Lower leg skin (tissue), 4 donors: ENCODE measurements around the gene SLC6A7. TPM values are rescaled to one million over a fixed set of nuclear protein-coding genes. Genes with fewer than 3 reads are reported as not detected.

Source experiments
- DNase-seq, 2 donors: peaks; one replicate each; pipeline ENCODE4 v3.0.0-alpha.2; 2019; ENCODE audit warnings: low spot score in 2 of 2
- H3K4me3 ChIP-seq: fragments of 200-600 bp; sonication (generic); 2 replicates; pipeline ENCODE4 v1.5.1; 2017; ENCODE audit warnings: mild to moderate bottlenecking, low read depth; ENCODE audit not compliant: poor library complexity, severe bottlenecking
- POLR2A ChIP-seq, 2 donors: fragments of 450-650 bp; IDR thresholded peaks; one replicate each; pipeline ENCODE4 v1.6.1; 2016 to 2017; ENCODE audit warnings: antibody characterized with exemption in 2 of 2, mild to moderate bottlenecking in 1 of 2, moderate library complexity in 1 of 2
- WGBS, 2 donors: methylation state at CpG; one replicate each; pipeline ENCODE4 v1.1.5; 2018; 5-methylcytosine and 5-hydroxymethylcytosine counted together
- intact Hi-C: fragments of 100-400 bp; cut with DNase I; formaldehyde crosslinking; loops from one replicate; pipeline ENCODE4 v1.15.0; 2023; ENCODE audit warnings: low total_unique reads
- total RNA-seq, 4 donors: library from RNA; depleted of rRNA; stranded (reverse); fragments of >200 nt; gene quantifications; one replicate each; pipeline ENCODE4 v1.1.0, GENCODE V29; 2016
- TF ChIP-seq, protein P1 (sequence below), 3 donors: fragments of 450-650 bp; IDR thresholded peaks; one replicate each; pipeline ENCODE4 v1.5.1; 2016; ENCODE audit warnings: antibody characterized with exemption in 3 of 3, mild to moderate bottlenecking in 3 of 3, moderate library complexity in 2 of 3

Gene SLC6A7
- total RNA-seq, 4 donors from 2014 or later: 0.88 TPM; not detected in 3

DNA sequence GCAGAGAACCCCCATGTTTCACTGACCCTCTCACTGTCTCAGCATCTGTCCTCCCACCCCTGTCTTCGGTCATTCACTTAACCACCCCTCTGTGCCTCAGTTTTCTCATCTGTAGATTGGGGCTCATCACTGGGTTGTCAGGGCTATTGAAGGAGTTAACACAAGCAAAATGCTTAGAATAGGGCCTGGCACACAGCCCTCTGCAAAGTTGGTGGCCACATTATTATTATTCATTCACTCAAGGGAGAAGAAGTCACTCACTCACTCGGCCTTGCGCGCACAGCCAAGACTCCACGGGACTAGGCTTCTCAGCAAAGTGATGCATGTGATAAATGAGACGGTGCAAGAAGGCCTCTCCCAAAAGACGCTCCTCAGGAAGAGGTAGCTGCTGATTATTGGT, 42.2 kb upstream of the SLC6A7 start:
- 70 to 74% methylated on average over 7 of the region's 7 CpGs for WGBS, 2 donors
- no peak for DNase-seq
- no peak overlapping the region for H3K4me3 ChIP-seq
- intact Hi-C loops: no loop called here
- no peak for TF ChIP-seq POLR2A (IDR thresholded peaks at IDR 0.05)
- TF ChIP-seq, protein P1, sequence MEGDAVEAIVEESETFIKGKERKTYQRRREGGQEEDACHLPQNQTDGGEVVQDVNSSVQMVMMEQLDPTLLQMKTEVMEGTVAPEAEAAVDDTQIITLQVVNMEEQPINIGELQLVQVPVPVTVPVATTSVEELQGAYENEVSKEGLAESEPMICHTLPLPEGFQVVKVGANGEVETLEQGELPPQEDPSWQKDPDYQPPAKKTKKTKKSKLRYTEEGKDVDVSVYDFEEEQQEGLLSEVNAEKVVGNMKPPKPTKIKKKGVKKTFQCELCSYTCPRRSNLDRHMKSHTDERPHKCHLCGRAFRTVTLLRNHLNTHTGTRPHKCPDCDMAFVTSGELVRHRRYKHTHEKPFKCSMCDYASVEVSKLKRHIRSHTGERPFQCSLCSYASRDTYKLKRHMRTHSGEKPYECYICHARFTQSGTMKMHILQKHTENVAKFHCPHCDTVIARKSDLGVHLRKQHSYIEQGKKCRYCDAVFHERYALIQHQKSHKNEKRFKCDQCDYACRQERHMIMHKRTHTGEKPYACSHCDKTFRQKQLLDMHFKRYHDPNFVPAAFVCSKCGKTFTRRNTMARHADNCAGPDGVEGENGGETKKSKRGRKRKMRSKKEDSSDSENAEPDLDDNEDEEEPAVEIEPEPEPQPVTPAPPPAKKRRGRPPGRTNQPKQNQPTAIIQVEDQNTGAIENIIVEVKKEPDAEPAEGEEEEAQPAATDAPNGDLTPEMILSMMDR (IDR thresholded peaks at IDR 0.05): no peak

DNA sequence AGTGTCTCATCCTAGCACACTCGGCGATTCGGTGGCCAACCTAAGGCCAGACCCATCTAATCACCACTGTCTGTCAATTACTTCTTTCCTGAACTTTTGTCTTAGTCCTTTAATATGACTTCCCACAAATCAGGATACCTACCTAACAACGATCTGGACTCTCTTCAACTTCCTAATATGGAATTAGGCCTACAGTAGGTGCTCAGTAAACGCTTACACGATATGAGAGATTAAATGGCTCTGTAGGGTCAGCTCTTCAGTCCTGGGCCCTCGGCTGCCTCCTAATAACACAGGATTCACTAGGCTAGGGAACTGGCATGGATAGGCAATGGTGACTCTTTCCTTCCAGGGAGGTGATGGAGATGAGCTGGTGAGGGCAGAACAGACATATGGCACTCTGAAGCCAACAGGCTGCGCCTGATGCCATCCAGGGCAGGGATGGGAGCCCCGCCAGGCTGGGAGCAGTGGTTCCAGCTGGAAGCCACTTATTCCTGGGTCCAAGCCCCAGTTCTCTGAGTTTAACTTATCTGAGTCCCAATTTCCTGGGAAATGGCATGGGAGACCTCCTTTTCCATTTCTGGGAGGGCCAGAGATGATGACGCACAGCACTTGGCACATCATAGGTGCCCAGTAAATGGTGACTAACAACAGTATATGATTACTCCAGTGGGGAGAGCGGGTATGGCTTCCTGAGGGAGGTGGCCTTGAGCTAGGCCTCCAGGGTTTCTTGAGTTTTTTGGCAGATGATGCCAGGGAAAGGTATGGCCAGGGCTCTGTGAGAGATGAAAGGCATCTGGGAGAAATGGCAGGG, 41.5 kb upstream of the SLC6A7 start:
- no peak for TF ChIP-seq POLR2A (IDR thresholded peaks at IDR 0.05)
- TF ChIP-seq, protein P1 (IDR thresholded peaks at IDR 0.05): no peak
- intact Hi-C loops: no loop called here
- DNase-seq: no peak
- H3K4me3 ChIP-seq: no peak overlapping the region
- WGBS, 2 donors: 67 to 71% methylated on average over 11 of the region's 11 CpGs

DNA sequence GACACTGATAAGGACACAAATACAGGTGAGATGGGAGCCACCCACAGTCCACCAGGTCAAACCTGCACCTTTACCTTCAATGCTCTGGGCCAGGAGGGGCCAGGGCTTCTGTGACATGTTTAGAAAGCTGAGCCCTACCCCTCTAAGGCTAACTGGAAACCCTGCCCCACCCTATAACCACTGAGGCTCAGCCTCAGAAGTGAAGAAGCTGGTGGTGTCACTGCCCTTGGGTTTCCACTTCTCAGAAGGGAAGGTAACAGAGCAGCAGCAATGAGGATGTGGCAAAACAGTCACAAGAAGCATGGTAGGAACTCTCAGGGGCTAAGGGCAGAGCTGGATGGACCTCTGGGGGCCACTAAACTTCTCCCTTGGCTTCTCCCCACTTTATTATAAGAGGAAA, 40.2 kb upstream of the SLC6A7 start:
- no peak overlapping the region for H3K4me3 ChIP-seq
- TF ChIP-seq POLR2A (IDR thresholded peaks at IDR 0.05): no peak
- TF ChIP-seq, protein P1 (IDR thresholded peaks at IDR 0.05): no peak
- no peak for DNase-seq
- intact Hi-C loops: no loop called here

DNA sequence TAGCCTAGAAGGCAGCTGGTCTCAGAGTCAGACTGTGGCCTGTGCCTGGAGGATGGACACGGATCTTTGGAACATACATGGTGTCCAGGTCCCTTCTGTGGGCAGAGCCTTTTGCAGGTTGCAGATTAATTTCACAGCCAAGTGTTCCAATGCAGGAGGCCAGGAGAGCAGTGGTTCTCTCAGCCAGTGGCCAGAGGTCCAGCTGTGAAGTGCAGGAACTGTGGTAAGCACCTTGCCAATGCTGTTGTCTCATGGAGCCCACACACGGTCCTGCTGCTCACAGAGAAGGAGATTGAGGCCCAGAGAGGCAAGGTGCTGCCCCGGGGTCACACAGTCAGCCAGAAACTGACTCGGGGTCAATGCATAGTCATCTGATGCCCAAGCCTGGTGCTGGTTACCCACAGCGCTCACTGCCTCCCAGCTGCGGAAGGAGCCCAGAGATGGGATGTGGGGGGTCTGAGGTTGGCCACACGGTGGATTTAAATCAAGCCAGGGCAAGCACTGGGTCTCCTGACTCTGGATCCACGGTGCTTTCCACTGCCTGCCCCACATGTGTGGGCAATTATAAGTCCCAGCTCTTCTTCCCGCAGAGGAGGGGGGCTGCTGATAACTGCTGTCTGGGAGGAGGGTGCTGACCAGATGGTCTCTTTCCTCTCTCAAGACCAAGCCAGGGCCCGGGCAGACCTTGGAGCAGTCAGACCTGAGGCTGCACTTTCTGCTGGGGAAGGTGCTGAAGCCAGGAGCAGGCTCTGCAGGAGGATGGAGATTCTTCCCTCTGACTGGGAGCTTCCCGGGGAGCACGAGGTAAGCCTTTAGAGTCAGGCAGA, 37.0 kb upstream of the SLC6A7 start:
- intact Hi-C loops: no loop called here
- WGBS, 2 donors: 62% methylated on average over 12 of the region's 12 CpGs
- TF ChIP-seq POLR2A (IDR thresholded peaks at IDR 0.05): no peak
- TF ChIP-seq, protein P1 (IDR thresholded peaks at IDR 0.05): no peak
- peak overlapping the region; percentile 5 for H3K4me3 ChIP-seq
- no peak for DNase-seq

DNA sequence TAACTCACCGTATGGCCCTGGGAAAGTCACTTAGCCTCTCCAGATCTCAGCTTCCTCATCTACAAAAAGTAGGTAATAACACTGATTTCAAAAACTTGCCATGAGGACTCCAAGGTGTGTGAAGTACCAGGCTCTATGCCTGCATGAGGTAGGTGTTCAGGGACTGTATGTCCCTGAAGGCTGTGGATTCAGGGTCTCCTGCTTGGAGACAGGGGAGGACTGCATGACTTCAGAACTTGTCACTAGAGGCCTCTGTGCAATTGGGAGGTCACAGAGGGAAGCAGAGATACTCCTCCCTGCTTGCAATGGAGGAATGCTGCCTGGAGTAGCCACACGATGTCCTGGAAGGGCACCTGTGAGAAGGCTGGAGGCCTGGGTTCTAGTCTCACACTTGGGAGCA, 36.4 kb upstream of the SLC6A7 start:
- DNase-seq: no peak
- intact Hi-C loops: no loop called here
- no peak overlapping the region for H3K4me3 ChIP-seq
- 70 to 73% methylated on average over 2 of the region's 2 CpGs for WGBS, 2 donors
- TF ChIP-seq, protein P1 (IDR thresholded peaks at IDR 0.05): no peak
- no peak for TF ChIP-seq POLR2A (IDR thresholded peaks at IDR 0.05)
